Cerebellar cortex (tissue), 1 donor: Measurements from ENCODE around the gene GAREM1.

Source experiments
- DNase-seq: peaks from one replicate; pipeline ENCODE4 v3.0.0-alpha.2; 2015; ENCODE audit warnings: low spot score

Gene GAREM1

DNA sequence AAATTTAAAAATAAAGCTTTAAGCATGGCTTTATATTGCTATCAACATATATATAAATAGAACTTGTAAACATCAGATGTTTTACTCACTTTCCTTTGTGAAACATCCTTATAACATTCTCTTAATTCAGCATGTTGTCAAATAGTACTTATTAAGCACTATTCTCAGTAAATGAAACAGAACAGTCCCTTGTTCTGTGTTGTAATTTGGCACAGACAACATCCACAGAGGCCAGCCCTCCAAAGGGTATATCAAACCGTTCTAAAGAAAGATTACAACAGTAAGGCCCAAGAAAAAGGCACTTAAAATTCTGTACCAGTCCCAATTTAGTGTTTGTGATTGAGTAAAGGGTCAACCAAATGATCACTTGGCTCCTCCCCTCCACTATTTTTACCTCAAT is 46.0 kb downstream of the GAREM1 start:
- no peak for DNase-seq

DNA sequence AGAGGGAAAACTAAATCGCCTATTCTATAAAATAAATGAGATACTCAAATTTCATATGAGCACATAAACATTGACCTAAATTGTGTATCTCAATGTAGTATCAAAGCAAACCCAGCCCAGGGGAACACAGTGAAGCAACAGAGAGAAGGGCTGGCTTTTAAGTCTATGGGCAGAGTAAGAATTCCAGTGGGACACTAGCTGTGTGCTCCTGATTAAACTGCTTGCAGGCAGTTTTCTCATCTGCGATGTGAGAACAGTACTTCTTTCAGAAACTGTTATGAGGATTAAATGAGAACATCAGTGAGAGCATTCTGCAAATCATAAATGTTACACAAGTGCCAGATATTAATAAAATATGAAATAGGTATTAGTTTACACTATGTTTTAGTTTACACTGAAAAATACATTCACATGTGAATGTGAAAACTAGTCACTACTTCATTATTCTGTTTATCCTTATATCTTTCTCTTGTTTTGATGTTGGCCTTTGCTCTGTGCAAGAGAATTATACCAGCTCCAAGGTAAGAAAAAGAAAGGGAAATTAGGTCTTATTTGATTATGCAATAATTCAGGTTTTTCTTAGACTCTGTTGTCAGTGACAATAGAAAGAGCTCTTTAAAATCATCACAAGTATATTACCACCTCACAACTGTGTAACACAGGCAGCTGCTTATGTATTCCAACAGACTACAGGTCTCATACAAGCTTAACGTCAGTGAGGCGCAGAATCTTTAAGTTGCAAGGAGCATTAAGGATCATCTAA is 47.5 kb downstream of the GAREM1 start:
- DNase-seq = no peak

DNA sequence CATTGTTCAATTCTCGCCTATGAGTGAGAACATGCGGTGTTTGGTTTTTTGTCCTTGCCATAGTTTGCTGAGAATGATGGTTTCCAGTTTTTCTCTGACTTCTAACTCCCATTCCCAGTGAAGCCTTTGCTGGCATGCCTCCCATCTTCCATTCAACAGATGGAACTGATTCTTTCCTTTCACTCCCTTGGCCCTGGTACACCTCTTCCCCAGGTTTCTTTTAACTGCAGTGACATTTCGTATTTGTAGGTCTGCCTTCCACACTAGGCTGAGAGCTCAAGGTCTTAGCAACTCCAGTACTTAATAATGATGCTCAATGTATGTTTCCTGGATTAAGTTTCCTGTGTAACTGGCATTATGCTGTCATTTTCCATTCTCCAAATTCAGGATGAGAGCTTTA is 48.5 kb downstream of the GAREM1 start:
- peak; percentile 87 for DNase-seq

DNA sequence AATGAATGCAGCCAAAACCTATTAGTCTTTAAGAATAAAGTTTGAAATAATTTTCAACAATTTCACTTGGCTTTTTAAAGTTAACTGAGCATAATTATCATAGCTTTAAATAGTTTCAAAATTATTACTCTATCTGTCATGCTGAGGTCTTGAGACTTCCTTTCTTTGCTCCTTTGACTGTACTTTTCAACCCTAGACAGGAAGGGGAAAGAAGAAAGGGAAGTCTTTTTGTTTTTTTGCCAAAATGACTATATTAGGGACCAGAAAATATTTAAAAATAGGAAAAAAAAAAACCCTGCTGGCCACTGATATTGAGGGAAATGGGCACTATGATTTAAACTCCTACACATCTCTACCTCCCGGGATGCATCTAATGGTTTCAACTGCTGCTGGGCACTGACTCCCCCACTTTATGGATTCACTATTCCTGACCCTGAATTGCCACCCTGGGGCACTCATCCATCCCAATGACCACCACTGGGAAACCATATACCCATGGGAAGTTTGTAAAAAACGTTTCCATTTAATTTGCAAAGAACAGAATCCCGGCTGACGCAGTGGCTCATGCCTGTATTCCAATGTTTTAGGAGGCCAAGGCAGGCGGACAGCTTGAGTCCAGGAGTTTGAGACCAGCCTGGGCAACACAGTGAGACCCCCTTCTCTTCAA is 50.5 kb downstream of the GAREM1 start:
- DNase-seq = no peak

DNA sequence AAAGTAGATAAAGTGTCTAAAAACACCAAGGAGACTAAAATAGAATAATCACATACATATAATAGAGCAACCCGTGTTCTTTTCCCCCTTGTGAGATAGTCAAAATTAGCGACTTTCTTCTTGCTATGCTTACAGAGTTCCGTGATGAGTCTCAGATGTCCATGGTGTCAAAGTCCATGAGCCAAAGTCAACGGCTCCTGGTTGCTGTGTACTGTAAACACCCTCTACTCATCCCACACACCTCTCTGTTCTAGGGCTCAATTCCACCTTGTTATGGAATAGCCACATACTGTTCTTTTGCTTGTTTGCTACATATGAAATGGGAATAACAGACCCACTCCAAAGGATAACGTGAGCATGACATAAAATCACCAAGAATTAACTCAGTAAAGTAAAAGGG is 52.5 kb downstream of the GAREM1 start:
- no peak for DNase-seq

DNA sequence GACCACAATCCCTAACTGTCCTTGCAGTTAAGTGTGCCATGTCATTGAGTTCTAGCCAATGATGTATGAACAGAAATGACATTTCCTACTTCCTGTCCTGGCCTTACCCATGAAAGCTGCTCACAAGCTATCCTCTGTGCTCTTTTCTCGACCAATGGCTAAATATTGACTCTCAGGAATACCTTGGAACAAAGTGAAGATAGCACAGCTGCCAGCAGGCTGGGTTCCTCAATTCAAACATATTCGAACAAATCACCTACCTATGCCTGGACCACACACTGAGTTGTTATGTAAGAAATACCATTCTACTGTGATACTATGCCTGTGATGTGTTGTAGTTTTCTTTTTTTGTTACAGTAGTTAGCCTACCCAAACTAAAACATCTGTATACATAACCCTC is 65.1 kb downstream of the GAREM1 start:
- DNase-seq = no peak

DNA sequence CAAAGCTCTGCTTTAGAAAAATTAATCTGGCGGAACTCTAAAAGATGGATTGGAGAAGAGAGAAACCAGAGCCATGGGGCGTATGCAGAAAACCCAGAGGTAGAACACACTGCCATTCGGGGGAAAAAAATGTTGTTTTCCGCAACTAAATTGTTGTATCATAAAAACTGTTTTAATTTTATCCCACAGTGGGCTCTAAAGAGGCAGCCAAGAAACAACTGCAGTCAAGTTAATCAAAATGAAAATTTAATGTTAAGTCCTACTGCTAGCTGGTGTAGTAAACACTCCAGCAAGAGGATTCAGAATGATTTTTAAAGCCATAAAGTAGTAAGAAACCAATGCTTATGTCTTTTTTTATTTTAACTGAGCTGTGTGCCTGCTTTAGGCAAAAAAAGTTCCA is 69.1 kb downstream of the GAREM1 start:
- no peak for DNase-seq

DNA sequence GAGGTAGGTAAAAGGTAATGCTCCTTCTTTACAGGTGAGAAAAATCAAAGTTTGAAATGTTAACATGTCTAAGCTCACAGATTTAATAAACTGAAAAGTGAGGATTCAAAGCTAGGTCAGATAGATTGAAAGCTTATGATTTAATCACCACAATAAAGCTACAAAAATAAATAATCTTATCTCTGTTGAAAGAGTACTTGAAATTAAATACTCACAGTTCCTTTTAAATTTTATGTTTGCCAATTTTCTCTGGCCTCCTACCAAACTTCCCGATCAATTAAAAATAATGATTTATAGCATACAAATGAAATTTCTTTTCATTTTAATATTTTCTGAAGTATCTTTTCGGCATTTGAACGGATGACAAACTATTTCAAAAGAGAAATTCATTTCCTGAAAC is 77.3 kb downstream of the GAREM1 start:
- DNase-seq = no peak

DNA sequence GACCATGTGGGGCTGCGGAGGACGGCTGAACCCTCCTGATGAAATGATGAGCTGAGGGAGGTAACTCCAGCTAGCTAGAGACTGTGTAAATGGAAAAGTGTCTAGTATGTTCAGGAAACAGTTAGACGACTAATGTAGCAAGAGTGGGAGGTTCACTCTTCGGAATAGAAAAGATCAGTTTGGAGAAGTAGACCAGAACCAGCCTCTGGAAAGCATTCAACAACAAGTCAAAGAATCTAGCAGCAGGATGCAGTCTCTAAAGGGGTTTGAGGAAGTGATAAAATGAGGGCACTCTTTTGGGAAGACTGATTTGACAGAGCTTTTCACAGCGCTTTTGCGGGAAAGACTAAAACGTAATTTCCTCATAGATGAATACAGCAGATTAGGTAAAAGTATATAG is 79.6 kb downstream of the GAREM1 start:
- DNase-seq = no peak

DNA sequence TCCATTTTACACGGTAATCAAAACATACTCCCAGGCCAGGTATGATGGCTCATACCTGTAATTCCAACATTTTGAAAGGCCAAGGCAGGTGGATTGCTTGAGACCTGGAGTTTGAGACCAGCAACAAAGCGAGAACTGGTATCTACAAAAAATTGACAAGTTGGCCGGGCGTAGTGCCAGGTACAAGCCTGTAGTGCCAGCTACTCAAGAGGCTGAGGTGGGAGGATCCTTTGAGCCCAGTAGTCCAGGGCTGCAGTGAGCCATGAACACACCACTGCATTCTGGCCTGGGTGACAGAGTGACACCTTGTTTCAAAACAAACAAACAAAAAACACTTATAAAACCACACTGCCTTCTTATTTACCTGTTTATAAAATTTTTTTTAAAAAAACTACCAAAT is 80.8 kb downstream of the GAREM1 start:
- DNase-seq = peak; percentile 49

DNA sequence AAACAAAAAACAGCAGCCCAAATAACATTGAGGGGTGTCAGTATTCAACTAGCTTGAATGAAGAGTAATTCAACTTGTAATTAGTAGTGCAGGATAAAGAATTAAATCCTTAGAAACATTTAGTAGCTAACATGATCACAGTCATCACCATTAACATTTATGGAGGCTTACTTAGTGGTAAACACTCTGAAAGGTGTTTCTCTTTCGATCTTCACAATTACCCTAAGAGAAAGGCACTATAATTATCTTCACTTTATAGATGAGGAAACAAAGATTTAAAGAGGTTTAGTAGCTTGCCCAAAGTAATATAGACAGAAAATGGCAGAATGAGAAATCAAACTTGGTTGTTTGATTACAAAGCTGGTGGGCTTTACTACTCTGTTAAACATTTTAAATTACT is 81.5 kb downstream of the GAREM1 start:
- DNase-seq = no peak

DNA sequence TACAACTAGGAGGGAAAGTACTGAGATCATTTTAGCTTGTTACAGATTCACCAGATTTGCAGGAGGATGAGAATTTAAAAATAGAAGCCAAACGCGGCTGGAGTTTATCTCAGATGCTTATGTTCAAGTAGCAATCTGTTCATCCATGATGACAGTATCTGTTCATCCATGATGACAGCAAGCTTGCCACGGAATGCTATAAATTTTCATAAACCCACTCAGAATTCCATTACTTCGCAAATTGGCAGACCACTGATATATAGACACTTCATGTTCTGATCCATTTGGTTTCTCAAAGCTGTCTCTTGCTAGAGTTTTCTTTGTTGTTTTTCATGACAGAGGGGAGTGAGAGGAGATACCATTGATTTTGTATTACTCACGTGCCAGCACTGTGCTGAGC is 84.2 kb downstream of the GAREM1 start:
- DNase-seq = peak; percentile 94

DNA sequence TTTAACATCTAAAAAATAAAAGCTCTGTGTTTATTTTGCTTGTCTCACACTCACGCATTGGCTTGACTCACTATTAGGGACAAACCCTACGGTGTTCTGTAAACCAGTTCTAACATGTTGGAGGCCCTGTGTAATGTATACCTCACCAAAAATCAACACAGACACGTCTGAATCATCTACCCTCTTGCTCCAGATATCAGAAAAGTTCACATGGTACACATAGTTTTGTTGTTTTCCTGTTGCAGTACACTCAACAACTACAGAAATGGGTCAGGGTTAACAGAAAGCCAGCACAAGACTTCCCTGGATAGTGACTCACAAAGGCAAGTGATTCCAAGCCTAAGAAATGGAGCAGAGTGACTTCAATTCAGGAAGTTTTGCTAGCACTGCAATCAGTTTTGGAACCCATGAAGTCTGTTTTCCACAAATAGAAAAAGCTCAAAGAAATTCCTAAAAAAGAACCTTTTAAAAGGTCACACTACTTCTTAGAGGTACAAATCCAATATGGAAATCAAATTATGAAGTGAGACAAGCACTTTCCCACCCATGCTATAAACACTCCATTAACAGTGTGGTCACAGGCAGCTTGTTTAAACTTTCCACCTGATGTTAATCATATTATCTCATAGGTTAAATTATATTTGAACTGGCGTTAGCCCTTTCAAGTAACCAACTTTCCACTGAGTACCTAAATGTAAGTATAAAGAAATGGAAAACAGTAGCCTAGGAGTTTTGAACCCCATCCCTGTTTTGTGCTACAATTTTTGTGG is 87.4 kb downstream of the GAREM1 start:
- no peak for DNase-seq

DNA sequence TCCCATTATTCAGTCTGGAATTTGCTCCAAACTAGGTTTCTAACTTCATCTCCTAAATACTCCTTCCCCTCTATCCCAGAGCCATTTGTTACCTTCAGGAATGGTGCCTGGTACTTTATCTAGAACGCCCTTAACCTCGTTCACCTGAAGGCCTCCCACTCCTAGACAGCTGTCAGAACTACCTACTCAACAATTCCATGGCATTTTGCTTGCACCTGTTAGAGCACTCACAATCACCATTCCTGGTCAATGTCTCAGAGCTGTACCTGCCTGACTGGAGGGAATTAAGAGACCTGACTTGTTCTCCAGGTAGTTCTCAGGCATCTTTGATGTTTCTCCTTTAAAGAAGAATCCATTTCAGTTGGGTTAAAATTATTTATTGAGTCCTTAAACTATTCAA is 88.9 kb downstream of the GAREM1 start:
- DNase-seq = no peak

DNA sequence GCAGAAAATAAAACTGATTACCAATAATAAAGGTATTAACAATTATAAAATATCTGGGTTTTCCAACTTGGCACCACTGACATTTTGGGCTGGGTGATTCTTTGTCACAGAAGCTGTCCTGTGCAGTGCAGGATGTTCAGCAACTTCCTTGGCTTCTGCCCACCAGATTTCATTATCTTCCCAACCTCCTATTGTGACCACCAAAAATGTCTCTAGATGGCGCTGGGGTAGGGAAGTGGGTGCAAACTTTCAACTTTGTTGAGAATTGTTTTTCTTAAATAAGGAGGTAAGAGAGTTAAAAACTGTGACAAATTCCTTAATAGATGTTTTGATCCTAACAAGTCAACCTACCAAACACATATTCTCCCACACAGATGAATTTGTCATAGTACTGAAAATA is 90.1 kb downstream of the GAREM1 start:
- no peak for DNase-seq

DNA sequence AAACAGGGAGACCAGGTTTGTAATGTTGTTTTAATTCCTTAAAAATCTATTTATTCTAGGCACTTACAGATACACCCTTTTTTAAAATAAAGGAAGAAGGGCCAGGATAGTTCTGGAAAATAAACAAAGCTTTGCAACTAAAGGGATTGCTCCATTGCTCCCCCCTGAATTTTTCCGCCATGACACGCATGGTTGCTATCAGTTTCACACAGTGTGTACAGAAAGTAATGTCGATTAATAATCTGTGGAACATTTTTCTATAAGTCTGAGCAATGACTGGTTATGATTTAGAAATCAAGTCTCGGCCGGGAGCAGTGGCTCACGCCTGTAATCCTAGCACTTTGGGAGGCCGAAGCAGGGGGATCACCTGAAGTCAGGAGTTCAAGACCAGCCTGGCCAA is 90.8 kb downstream of the GAREM1 start:
- DNase-seq = no peak

DNA sequence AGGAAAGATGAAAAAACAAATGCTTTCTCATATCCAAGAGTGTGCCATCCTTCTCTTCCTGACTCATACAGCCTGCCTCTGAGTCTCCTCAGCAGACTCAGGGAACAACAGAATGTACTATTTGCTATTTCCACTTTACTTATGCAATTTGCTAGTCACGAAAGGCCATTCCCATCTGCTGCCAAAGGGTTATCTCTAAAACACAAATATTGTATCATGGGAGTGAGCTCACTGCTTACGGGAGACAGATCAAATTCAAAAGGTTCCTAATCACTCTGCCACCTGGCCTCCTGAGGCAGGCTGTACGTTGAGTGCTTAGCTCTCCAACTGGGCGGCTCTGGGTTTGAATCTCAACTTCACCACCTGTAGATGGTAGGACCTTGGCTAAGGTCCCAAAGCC is 92.0 kb downstream of the GAREM1 start:
- no peak for DNase-seq

DNA sequence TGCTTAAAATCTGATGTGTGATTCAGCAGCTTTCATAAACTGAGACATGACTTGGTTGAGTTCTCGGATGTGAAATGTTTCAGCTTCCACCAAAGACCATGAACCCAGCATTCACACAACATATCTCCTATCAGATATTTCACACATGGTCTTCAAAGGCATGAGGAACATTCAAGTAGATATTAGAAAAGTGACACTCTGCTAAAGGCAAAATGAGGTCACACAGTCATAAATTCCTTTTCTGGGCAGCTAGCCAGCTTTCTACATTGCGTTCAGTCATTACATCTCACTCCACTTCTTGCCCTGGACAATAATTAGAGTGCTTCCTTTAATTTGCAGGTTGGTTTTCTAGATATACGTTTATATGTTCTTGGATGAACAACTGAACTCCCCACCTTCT is 96.7 kb downstream of the GAREM1 start:
- DNase-seq = peak; percentile 73

DNA sequence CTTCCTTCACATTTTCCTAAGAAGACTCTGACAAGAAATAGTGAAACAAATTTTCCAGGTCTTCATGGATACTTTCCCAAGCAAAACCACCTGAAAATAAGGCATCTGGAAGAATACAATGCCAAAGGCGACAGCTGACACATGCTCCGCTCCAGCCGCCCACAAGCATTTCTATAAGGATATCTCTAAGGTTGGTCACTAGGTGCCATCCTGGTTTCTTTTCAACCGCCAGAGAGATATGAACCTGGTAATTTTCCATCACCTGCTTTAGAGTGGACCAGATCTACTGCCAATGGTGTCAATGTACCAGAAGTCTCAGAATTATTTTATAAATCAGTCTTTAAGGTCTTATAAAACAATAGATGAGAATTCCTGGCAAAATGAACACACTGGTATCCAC is 97.2 kb downstream of the GAREM1 start:
- DNase-seq = no peak

DNA sequence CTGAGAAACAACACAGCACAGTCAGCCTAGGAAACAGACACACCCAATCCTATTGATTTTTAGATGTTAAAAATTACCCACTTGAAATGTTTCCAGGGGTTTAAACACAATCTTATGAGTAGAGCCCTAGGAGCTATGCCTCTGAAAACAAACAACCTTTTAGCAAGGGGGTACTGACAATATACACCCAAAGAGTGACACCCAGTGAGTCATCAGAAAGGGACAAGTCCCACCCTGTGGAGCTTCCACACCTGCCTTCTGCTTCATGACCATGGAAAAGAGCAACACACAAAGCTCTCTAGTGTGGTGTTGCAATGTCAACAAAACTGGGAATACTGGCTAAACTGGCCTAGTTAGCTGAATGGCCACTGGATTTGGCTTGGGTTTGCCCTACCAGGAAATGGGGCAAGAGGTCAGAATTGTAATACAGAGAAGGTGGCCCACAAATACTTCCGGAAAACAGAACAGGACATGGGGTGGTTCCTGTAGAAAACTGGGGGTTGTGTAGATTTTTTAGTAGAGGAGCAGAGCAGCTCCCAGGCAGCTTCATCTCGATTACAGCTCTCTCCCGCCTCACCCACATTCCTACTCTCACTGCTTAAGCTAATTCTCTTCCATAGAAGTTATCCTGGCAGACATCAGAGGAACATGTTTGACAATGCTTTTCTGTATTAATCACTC is 98.2 kb downstream of the GAREM1 start:
- no peak for DNase-seq

DNA sequence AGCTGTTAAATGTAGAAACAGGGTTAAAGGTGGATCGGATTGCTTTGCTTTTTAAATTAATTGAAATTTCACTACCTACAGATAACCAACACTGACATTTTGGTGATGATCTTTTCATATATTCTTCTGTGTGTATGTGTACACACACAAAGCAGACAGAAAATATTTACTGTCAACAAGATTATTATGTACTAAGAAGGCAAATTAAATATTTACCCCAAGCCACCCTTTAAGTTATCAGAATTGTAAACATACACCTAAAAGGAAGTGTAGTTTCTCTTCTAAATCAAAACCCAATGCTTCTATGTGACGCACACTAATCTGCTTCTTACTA is 98.7 kb downstream of the GAREM1 start:
- no peak for DNase-seq

DNA sequence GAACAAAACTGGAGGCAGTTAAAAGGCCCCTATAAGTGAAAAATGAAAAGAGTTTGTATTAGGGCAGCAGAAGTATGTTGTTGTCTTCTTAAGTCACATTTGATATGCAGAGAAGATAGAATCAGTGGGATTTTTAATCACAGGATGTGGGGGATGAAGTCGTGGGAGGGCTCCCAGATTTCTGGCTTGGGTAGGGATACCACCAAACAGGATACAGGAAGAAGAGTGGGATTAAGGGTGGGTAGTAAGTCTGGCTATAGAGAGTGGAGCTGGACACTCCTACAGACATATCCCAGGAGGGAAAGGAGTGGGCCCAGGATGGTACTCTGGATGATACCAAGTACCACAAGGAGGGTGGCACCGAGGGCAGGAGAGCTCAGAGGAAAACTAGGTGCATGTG is 99.3 kb downstream of the GAREM1 start:
- DNase-seq = no peak

DNA sequence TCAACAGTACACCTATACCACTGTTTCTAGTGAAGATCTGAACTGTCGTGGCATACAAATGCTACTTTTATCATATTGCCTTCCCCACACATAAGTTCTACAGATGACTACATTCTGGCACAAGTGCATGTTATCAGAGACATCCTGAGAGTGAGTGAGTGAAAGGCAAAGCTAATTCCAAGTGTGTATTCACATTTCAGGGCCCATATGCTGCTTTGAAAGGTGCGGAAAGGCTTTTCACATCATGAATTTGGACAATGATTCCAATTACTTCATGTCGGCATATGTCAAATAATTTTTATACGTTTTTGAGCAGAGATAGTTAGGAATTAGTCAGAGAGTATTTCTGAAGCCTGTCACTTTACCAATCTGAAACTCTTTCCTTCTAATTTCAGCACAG is 101.7 kb downstream of the GAREM1 start:
- DNase-seq = no peak
